ENCODE data around the gene FLNB.
A peak's percentile ranks its signal among the peaks of the same experiment; 100 is the strongest.

FLNB gene, protein sequence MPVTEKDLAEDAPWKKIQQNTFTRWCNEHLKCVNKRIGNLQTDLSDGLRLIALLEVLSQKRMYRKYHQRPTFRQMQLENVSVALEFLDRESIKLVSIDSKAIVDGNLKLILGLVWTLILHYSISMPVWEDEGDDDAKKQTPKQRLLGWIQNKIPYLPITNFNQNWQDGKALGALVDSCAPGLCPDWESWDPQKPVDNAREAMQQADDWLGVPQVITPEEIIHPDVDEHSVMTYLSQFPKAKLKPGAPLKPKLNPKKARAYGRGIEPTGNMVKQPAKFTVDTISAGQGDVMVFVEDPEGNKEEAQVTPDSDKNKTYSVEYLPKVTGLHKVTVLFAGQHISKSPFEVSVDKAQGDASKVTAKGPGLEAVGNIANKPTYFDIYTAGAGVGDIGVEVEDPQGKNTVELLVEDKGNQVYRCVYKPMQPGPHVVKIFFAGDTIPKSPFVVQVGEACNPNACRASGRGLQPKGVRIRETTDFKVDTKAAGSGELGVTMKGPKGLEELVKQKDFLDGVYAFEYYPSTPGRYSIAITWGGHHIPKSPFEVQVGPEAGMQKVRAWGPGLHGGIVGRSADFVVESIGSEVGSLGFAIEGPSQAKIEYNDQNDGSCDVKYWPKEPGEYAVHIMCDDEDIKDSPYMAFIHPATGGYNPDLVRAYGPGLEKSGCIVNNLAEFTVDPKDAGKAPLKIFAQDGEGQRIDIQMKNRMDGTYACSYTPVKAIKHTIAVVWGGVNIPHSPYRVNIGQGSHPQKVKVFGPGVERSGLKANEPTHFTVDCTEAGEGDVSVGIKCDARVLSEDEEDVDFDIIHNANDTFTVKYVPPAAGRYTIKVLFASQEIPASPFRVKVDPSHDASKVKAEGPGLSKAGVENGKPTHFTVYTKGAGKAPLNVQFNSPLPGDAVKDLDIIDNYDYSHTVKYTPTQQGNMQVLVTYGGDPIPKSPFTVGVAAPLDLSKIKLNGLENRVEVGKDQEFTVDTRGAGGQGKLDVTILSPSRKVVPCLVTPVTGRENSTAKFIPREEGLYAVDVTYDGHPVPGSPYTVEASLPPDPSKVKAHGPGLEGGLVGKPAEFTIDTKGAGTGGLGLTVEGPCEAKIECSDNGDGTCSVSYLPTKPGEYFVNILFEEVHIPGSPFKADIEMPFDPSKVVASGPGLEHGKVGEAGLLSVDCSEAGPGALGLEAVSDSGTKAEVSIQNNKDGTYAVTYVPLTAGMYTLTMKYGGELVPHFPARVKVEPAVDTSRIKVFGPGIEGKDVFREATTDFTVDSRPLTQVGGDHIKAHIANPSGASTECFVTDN (N-terminal part only)

GRCh38 chr3:58008141-58009025 is at the start of gene FLNB:
FLNB (plus strand) TSS chr3:58008422; CDS start chr3:58008565, 143 bp downstream.
- peak; percentile 67 for DNase-seq (ENCODE audit: low read depth)

- no peak for DNase-seq (ENCODE audit: low read depth)
These were observed 49.4 kb upstream of the FLNB start for GRCh38 chr3:57958642-57959422.

DNA sequence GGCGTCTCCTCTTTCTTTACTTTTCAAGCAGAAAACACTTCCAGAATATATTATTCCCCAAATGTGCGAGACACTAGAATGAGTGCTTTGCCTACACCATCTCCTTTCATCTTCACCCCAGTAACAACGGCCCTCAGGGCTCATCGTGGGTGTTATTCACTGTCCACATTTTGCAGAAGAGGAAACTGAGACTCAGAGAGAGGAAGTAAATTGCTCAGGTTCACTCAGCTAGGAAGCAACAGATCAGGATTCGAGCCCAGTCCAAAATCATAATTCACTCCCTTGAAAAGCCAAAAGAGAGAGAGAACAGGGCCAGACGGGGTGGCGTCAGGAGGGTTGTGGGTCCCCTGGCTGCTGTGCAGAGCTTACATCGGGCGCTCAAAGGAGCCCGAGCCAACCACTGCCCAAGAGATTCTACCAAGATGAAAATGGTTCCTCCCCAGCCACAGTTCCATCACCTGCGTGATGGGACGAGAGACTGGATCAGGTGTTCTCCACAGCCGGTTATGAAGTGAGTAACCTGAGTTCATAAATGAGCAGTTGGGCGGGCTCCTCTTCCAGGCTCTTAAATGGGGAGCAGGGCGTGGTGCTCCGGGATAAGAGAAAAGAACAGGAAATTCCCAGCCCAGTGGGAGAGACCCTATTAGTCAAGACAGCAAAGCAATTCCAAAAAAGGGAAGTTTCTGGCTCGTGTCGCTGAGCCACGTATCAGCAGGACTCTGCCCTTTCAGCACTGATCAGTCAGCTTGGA is 48.6 kb upstream of the FLNB start:
- no peak for DNase-seq (ENCODE audit: low read depth)

DNA sequence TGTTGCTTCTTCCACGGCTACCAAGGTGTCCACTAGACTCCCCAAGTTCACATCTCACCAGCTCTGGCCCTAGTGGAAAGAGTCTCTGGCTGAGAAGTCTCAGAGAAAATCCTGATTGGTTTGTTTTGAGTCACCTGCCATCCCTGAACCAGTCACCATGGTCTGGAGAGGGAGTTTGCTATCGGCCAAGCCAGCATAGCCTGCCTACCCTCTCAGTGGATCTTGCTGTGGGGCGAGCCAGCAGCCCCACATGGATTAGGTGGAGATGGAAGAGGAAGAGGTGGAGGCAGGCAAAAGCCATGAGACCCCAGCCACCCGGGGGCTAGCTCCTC is 48.1 kb upstream of the FLNB start:
- DNase-seq (ENCODE audit: low read depth): no peak

DNA sequence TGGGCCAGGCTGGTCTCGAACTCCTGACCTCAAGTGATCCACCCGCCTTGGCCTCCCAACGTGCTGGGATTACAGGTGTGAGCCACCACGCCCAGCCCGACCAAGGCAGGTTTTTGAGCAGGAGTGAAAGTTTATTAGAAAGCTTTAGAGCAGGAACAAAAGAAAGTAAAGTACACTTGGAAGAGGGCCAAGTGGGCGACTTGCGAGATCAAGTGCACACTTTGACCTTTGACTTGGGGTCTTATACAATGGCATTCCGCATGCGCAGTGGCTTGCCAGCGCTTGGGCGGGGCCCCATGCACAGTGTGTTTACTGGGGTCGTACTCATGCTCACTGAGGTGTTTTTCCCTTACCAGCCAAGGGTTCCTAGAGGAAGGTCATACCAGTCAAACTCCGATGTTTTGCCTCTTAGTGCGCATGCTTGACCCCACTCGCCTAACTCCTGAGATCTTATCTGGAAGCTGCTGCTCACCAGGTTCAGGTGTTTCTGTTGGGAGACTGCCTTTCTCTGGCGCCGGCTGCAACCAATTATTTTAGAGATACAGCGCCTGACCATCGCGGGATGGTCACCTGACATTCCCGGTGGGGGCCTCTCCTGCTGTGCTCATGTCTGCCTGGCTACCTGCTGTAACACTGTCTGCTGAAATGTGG is 46.9 kb upstream of the FLNB start:
- DNase-seq (ENCODE audit: low read depth): no peak

- DNase-seq (ENCODE audit: low read depth): no peak
These were observed 46.3 kb upstream of the FLNB start for GRCh38 chr3:57961828-57962447.

GRCh38 chr3:57962448-57962834 is 45.8 kb upstream of the FLNB start:
- no peak for DNase-seq (ENCODE audit: low read depth)

DNA sequence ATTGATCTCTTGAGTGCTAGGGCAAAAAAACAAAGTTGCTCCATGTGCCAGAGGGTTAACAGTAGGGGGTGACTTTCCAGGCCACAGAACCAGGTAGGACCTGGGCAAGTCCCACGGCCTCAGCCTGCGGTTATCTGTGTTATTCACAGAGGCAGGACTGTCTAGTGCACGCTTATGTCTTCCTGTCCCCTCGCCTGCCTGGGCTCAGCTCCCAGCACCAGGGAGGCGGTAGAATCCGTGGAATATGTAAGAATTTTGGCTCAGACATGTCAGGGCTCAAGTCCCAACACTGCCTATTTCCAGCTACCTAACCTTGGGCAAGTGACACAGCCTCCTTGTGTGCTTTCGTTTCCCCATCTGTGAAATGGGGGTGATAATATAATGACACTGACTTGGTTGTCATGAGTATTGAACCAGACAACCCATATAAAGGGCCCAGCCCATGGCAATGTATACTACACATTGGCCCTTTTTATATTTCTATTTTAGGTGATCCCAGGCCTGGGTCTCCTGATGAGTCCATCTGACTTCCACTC is 44.3 kb upstream of the FLNB start:
- no peak for DNase-seq (ENCODE audit: low read depth)

DNA sequence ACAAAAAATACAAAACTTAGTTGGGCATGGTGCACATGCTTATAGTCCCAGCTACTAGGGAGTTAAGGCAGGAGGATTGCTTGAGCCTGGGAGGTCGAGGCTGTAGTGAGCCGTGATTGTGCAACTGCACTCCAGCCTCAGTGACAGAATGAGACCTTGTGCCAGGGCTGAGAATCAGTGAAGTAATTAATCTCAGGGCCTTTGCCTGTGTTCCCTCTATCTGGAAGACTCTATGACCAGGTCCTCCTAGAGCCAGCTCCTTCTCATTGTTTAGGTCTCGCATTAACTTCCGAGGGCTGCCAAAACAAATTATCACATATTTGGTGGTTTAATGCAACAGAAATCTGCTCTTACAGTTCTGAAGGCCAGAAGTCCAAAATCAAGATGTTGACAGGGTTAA is 41.4 kb upstream of the FLNB start:
- no peak for DNase-seq (ENCODE audit: low read depth)

GRCh38 chr3:57967590-57967989 is 40.6 kb upstream of the FLNB start:
- DNase-seq (ENCODE audit: low read depth): no peak

GRCh38 chr3:57968501-57968900 is 39.7 kb upstream of the FLNB start:
- no peak for DNase-seq (ENCODE audit: low read depth)

GRCh38 chr3:57971975-57972374 is 36.2 kb upstream of the FLNB start:
- no peak for DNase-seq (ENCODE audit: low read depth)

- no peak for DNase-seq (ENCODE audit: low read depth)
These were observed 35.6 kb upstream of the FLNB start for GRCh38 chr3:57972531-57973111.

- no peak for DNase-seq (ENCODE audit: low read depth)
These were observed 34.3 kb upstream of the FLNB start for GRCh38 chr3:57973715-57974477.

GRCh38 chr3:57974796-57975388 is 33.3 kb upstream of the FLNB start:
- DNase-seq (ENCODE audit: low read depth): no peak

DNA sequence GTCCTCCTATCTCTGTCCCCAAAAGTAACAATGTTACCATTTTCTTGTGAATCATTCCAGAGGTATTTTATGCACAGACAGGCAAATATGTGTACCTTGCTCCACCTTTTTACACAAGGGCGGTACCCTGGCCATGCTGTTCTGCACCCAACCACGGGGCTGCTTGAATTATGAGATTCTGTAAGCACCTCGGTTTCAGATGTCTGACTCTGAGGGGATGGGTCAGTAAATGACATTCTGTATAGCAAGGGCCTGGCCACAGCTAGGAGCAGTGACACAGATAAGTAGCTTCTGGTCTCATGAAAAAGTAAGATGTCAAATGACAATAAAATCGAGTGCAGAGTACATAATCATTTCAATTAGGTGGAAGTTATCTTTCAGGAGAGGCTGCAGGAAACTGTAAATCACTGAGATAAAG is 30.4 kb upstream of the FLNB start:
- DNase-seq (ENCODE audit: low read depth): no peak

DNA sequence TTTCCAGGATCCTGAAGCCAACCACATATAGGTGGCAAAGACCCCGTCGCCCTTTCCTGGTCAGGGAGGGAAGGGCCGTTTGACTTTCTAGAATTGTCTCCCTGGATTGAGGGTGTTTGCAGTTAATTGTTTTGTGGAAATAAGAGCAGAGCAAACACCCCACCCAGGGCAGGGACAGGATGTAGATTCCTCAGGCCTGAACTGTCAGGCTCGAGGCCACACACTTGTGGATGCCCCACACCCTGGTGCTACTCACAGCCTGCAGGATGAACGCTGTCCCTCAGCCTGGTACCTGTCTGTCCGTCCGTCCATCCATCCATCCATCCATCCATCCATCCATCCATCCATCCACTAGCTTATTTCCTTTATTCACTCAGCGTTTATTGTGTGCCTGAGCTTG is 29.9 kb upstream of the FLNB start:
- DNase-seq (ENCODE audit: low read depth): no peak

Measured in stimulated activated CD8-positive, alpha-beta memory T cell treated with anti-CD3 and anti-CD28 coated beads, Interleukin-4, amount 100 ng/mL, for 24 hours (primary cell).